Prostate gland (tissue), 2 donors: ENCODE measurements around the gene PPP3R1. TPM values are rescaled to one million over a fixed set of nuclear protein-coding genes. Genes with fewer than 3 reads are reported as not detected.

Experiments
- DNase-seq: peaks from one replicate; pipeline ENCODE4 v3.0.0-alpha.2; 2019; ENCODE audit warnings: low spot score
- H3K27ac ChIP-seq, 2 donors: fragments of 200-600 bp; sonication (generic); 2 replicates each; pipeline ENCODE4 v1.5.1; 2017 to 2019
- H3K27me3 ChIP-seq: fragments of 200-600 bp; sonication (generic); replicated peaks from 2 replicates; pipeline ENCODE4 v1.5.1; 2019; ENCODE audit not compliant: insufficient read depth
- H3K36me3 ChIP-seq, 2 donors: fragments of 200-600 bp; sonication (generic); 1 replicate in 1 of 2; 2 replicates in 1 of 2; pipeline versions ENCODE4 v1.5.1 to v1.8.1; 2017 to 2019
- H3K4me1 ChIP-seq: fragments of 200-600 bp; sonication (generic); replicated peaks from 2 replicates; pipeline ENCODE4 v1.5.1; 2019
- H3K4me3 ChIP-seq, 2 donors: fragments of 200-600 bp; sonication (generic); 2 replicates each; pipeline ENCODE4 v1.5.1; 2017 to 2019
- H3K9me3 ChIP-seq: fragments of 200-600 bp; sonication (generic); 2 replicates; pipeline ENCODE4 v1.5.1; 2017
- CTCF ChIP-seq, 4 experiments: fragments of 200-600 bp in 2 of 4; fragments of 450-650 bp in 2 of 4; sonication (generic) in 2 of 4; IDR thresholded peaks; 1 replicate in 3 of 4; 2 replicates in 1 of 4; pipeline ENCODE4 v1.5.1; 2016 to 2019; ENCODE audit warnings: antibody characterized with exemption in 4 of 4, mild to moderate bottlenecking in 2 of 4, moderate library complexity in 2 of 4
- POLR2A ChIP-seq: fragments of 450-650 bp; IDR thresholded peaks from one replicate; pipeline ENCODE4 v1.6.1; 2016; ENCODE audit warnings: antibody characterized with exemption, mild to moderate bottlenecking
- POLR2AphosphoS5 ChIP-seq: sonication (generic); formaldehyde crosslinking; IDR thresholded peaks from one replicate; pipeline ENCODE4 v1.6.1; 2017; ENCODE audit warnings: antibody characterized with exemption
- WGBS: methylation state at CpG from one replicate; pipeline ENCODE4 v1.1.5; 2018; 5-methylcytosine and 5-hydroxymethylcytosine counted together
- intact Hi-C: fragments of 100-400 bp; cut with DNase I; formaldehyde crosslinking; loops from one replicate; pipeline ENCODE4 v1.14.2; 2022
- total RNA-seq, 2 donors: library from RNA; depleted of rRNA; stranded (reverse); fragments of >200 nt; gene quantifications; one replicate each; pipeline ENCODE4 v1.1.0, GENCODE V29; 2016

PPP3R1 gene
- total RNA-seq, 2 donors from 2014 or later, result 31.3 to 34.9 TPM

DNA sequence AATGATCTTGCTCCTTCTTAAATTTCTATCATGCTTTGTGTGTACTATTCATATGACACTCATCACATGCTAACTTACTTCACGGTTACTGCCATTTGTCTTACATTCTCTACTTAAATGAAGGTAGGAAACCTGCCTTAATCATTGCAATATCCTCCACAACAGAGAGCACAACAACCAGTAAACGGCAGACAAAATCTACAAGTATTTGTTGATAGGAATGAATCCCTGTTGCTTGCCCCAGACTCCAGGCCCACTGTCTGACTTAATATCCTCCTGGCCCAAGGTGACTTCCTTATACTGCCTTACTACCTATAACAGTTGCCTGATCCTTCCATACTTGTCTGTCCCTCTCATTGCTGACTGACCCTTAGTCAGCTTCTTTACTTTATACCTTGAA is 3.5 kb downstream of the PPP3R1 start:
- TF ChIP-seq POLR2AphosphoS5, result no peak
- no peak for TF ChIP-seq CTCF (IDR thresholded peaks at IDR 0.05)
- no peak for TF ChIP-seq POLR2A
- intact Hi-C loops, result no loop called here

GRCh38 chr2:68248361-68248760 is 4.0 kb downstream of the PPP3R1 start:
- intact Hi-C loops, result no loop called here

More for the DNA sequence above, 3.5 kb downstream of the PPP3R1 start:
- H3K4me1 ChIP-seq, result peaks cover 6% of the 10 kb centered on the region
- DNase-seq, result no peak
- no peaks in the 10 kb centered on the region for H3K9me3 ChIP-seq
- H3K27me3 ChIP-seq, result no peaks in the 10 kb centered on the region
- WGBS, result 49% methylated on average over 2 of the region's 2 CpGs
- no peaks in the 10 kb centered on the region for H3K36me3 ChIP-seq
- H3K4me3 ChIP-seq, result no peak overlapping the region
- no peak overlapping the region for H3K27ac ChIP-seq

GRCh38 chr2:68246396-68246795 is 5.9 kb downstream of the PPP3R1 start:
- DNase-seq, result no peak
- WGBS, result 82% methylated on average over 1 of the region's 1 CpG
- no peaks in the 10 kb centered on the region for H3K36me3 ChIP-seq
- H3K27me3 ChIP-seq, result no peaks in the 10 kb centered on the region
- no peaks in the 10 kb centered on the region for H3K9me3 ChIP-seq
- no peak for TF ChIP-seq POLR2A
- TF ChIP-seq CTCF (IDR thresholded peaks at IDR 0.05), result no peak
- TF ChIP-seq POLR2AphosphoS5, result no peak
- peaks cover 6% of the 10 kb centered on the region for H3K4me1 ChIP-seq
- intact Hi-C loops, result no loop called here
- no peak overlapping the region for H3K27ac ChIP-seq
- no peak overlapping the region for H3K4me3 ChIP-seq

More at GRCh38 chr2:68248361-68248760, 4.0 kb downstream of the PPP3R1 start:
- Histone ChIP-seq H3K27me3 (no peaks in the 10 kb centered on the region), H3K4me1 (peaks cover 6% of the 10 kb centered on the region), H3K9me3 (no peaks in the 10 kb centered on the region), H3K36me3 (no peaks in the 10 kb centered on the region), H3K4me3 (no peak overlapping the region), H3K27ac (no peak overlapping the region)
- WGBS, result 37% methylated on average over 3 of the region's 3 CpGs
- TF ChIP-seq CTCF (IDR thresholded peaks at IDR 0.05) (no peak), POLR2A (no peak), POLR2AphosphoS5 (no peak)
- no peak for DNase-seq

GRCh38 chr2:68245672-68246071 is 6.7 kb downstream of the PPP3R1 start:
- intact Hi-C loops, result loop anchor here (2.0 kb wide), 1 partner anchor 123 kb away; no protein-coding TSS in a partner anchor
- H3K36me3 ChIP-seq, result no peaks in the 10 kb centered on the region
- no peaks in the 10 kb centered on the region for H3K9me3 ChIP-seq
- H3K4me1 ChIP-seq, result peaks cover 6% of the 10 kb centered on the region
- no peak overlapping the region for H3K4me3 ChIP-seq
- no peak for TF ChIP-seq POLR2A
- no peak for TF ChIP-seq CTCF (IDR thresholded peaks at IDR 0.05)
- TF ChIP-seq POLR2AphosphoS5, result no peak
- no peak for DNase-seq
- no peak overlapping the region for H3K27ac ChIP-seq
- H3K27me3 ChIP-seq, result no peaks in the 10 kb centered on the region

DNA sequence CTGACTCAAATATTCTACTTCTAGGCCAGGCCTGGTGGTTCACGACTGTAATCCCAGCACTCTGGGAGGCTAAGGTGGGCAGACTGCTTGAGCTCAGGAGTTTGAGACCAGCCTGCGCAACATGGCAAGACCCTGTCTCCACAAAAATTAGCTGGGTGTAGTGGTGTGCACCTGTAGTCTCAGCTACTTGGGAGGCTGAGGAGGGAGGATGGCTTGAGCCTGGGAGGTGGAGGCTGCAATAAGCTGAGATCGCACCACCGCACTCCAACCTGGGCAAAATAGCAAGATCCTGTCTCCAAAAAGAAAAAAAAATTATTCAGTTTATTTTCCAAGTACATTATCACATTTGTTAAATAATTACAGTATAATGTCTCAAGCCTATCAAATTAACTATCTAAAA is 7.3 kb downstream of the PPP3R1 start:
- H3K9me3 ChIP-seq, result no peaks in the 10 kb centered on the region
- WGBS, result 96% methylated on average over 4 of the region's 4 CpGs
- TF ChIP-seq POLR2AphosphoS5 (no peak), POLR2A (no peak), CTCF (IDR thresholded peaks at IDR 0.05) (no peak)
- H3K27ac ChIP-seq, result no peak overlapping the region
- no peaks in the 10 kb centered on the region for H3K27me3 ChIP-seq
- intact Hi-C loops, result loop anchor here (2.0 kb wide), 1 partner anchor 122 kb away; no protein-coding TSS in a partner anchor
- H3K4me1 ChIP-seq, result peaks cover 6% of the 10 kb centered on the region
- no peak for DNase-seq
- H3K36me3 ChIP-seq, result no peaks in the 10 kb centered on the region
- no peak overlapping the region for H3K4me3 ChIP-seq
